Stomach smooth muscle (tissue), 2 donors: Measurements from ENCODE around the gene MIEN1.
A peak's percentile ranks its signal among the peaks of the same experiment; 100 is the strongest.

ENCODE experiments used
- H3K27ac ChIP-seq: one replicate; pipeline ENCODE4 v1.7.0; 2013; ENCODE audit warnings: mild to moderate bottlenecking, low read length, inconsistent platforms
- H3K27me3 ChIP-seq, 2 donors: one replicate each; pipeline ENCODE4 v1.7.0; 2013; ENCODE audit warnings: low read length in 2 of 2; ENCODE audit not compliant: insufficient read depth in 2 of 2, control insufficient read depth in 1 of 2
- H3K36me3 ChIP-seq, 2 donors: one replicate each; pipeline ENCODE4 v1.7.0; 2013; ENCODE audit warnings: low read length in 2 of 2; ENCODE audit not compliant: control insufficient read depth in 2 of 2, insufficient read depth in 2 of 2
- H3K4me1 ChIP-seq: one replicate; pipeline ENCODE4 v1.7.0; 2013; ENCODE audit warnings: low read length; ENCODE audit not compliant: control insufficient read depth, insufficient read depth
- H3K4me3 ChIP-seq, 2 donors: one replicate each; pipeline ENCODE4 v1.7.0; 2013; ENCODE audit warnings: low read length in 2 of 2
- H3K9ac ChIP-seq, 2 donors: one replicate each; pipeline ENCODE4 v1.7.0; 2013; ENCODE audit warnings: low read length in 2 of 2, mild to moderate bottlenecking in 1 of 2
- H3K9me3 ChIP-seq, 2 donors: one replicate each; pipeline ENCODE4 v1.7.0; 2013; ENCODE audit warnings: low read length in 2 of 2; ENCODE audit not compliant: control insufficient read depth in 2 of 2
- donor health status: healthy.
- donor health status: Pancreatic carcinoma.

The MIEN1 gene, protein sequence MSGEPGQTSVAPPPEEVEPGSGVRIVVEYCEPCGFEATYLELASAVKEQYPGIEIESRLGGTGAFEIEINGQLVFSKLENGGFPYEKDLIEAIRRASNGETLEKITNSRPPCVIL

DNA sequence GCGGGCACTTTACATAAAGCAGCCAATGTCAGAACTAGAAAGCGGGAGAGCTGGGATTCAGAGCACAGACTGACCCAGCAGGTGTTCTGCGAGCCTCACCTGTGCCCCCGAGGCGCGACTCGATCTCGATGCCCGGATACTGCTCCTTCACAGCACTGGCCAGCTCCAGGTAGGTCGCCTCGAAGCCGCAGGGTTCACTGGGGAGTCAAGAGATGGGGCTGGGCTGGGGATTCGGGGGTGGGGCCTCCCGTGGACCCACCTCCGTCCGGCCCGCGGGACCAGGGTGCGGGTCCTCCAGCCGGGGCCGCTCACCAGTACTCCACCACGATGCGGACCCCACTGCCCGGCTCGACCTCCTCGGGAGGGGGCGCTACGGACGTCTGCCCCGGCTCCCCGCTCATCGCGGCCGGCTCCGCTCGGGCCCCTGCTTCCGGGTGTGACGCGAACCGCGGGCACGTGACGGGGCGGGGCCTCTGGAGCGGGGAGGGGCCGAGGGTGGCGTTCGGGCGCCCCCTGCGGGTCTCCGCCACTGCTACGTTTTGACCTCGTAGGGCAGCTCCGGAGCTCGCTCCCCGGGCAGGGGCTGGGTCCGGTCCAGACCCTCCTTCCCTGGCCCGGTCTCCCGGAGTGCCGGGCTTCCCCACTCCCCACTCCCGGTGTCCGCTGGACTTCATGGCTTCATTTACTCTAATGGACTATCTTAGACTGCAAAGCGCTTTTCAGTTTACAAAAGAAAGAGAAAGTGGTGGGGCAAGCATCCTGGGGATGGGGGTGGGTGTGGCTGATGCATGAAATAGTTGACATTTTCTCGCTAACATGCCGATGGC, at the start of gene MIEN1:
Gene MIEN1 (minus strand): TSS at position 438 of the 827 bp plus-strand sequence. CDS start 37 bp downstream, at position 401.
- Histone ChIP-seq H3K27ac (peak within 1 kb of the TSS; percentile 67), H3K4me3 (peak within 1 kb of the TSS; percentile 77 to 89), H3K9ac (peak within 1 kb of the TSS; percentile 79 to 80), H3K9me3 (no peaks in the 10 kb centered on the region), H3K27me3 (no peaks in the 10 kb centered on the region), H3K36me3 (peaks cover 9 to 11% of the 10 kb centered on the region in 2 donors), H3K4me1 (peaks cover 10% of the 10 kb centered on the region)

DNA sequence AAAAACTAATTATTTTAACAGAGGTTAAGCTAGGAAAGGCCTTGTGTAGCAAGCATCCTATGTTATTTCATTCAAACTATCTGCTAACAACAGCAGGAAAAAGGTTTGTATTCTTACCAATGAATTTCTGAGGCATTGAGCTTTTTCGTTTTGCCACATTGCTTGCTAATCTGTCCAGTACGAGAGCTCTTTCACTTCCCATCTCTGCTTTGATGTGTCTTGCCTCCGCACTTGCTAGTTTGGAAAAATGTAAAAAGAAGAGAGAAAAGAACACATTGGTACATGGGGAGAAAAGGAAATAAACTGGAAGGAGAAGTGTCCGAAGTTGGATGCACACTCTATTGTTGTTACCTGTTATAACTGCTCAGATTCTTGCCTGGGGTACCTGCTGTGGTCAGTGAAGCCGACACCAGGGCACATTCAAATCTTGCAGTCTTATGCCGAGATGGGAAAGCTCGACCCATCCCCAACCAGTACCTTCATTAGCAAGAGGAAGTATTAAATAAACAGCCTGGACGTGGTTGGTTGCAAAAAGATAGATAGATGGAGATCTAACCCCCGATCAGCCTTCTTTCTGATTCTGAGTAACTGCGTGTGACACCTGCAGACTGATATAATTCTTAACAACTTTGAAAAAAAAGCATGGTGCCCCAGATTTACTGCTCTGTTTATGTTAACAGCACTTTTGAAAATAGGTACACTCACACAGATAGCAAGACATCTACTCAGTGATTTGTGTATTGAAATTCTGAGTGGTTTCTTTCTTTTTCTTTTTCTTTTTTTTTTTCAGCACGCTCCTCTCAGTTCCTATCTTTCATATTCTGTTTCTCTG, 47.4 kb upstream of the MIEN1 start:
- no peaks in the 10 kb centered on the region for H3K9me3 ChIP-seq
- H3K27ac ChIP-seq, result no peak overlapping the region
- no peaks in the 10 kb centered on the region for H3K4me1 ChIP-seq
- H3K36me3 ChIP-seq, result no peaks in the 10 kb centered on the region
- no peak overlapping the region for H3K9ac ChIP-seq
- H3K27me3 ChIP-seq, result peaks cover 18 to 27% of the 10 kb centered on the region in 2 donors
- no peak overlapping the region for H3K4me3 ChIP-seq

DNA sequence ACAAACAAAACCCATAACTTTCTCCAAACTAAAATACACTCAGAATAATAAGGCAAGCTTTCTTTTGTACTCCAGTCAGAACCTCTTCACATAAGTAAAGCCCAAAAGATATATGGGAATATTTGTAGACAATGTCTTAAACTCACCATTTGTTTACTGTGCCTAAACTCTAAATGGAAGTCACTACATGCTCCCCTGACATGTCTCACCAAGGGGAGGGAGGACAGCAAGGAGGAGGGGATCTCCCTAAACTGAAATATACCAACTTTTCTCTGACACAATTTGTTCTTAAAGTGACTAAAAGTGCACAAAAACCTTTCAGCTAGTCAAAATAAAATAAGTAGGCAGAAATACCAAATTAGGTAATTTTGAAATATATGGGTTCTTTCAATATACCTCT, 45.9 kb upstream of the MIEN1 start:
- Histone ChIP-seq H3K4me3 (no peak overlapping the region), H3K27ac (no peak overlapping the region), H3K27me3 (peaks cover 12 to 27% of the 10 kb centered on the region in 2 donors), H3K4me1 (no peaks in the 10 kb centered on the region), H3K9ac (no peak overlapping the region), H3K9me3 (no peaks in the 10 kb centered on the region), H3K36me3 (no peaks in the 10 kb centered on the region)

DNA sequence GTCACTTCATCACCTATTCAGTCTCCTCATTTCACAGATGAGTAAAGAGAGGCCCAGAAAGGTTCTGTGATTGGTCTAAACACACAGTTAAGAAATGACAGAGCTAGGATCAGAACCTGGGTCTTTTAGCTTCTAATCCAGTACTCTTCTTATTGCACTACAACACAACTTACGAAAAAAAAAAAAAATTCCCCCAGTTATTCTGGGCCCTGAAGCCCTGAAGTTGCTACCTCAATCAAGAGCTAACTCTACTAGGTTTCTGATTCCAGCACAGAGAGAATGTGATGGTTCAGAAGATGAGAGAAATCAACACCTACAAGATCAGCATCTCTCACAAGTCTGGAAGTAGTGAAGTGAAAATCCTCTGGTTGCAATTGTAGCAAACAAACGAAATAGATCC, 44.7 kb upstream of the MIEN1 start:
- H3K27ac ChIP-seq, result no peak overlapping the region
- no peak overlapping the region for H3K4me3 ChIP-seq
- H3K36me3 ChIP-seq, result no peaks in the 10 kb centered on the region
- no peaks in the 10 kb centered on the region for H3K9me3 ChIP-seq
- H3K9ac ChIP-seq, result no peak overlapping the region
- H3K27me3 ChIP-seq, result peaks cover 12 to 24% of the 10 kb centered on the region in 2 donors
- no peaks in the 10 kb centered on the region for H3K4me1 ChIP-seq

DNA sequence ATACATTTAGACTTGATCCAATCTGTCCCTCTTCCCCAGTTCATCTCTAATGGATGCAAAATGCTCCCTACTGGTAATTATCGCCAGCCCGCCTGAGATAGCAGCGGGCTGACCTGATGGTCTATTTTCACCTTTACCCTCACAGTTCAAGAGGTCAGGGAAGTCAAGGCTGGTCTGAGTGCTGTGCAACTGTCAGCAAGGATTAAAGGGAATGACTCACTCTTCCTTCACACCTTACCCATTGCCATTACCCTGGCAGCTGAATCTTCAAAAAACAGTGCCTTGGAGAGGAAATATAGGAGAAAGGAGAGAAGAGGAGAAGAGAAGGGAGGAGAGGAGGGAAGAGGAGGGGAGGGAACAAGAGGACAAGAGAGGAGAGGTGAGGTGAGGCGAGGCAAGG, 43.7 kb upstream of the MIEN1 start:
- H3K27me3 ChIP-seq, result peaks cover 10 to 24% of the 10 kb centered on the region in 2 donors
- H3K27ac ChIP-seq, result no peak overlapping the region
- H3K4me3 ChIP-seq, result no peak overlapping the region

DNA sequence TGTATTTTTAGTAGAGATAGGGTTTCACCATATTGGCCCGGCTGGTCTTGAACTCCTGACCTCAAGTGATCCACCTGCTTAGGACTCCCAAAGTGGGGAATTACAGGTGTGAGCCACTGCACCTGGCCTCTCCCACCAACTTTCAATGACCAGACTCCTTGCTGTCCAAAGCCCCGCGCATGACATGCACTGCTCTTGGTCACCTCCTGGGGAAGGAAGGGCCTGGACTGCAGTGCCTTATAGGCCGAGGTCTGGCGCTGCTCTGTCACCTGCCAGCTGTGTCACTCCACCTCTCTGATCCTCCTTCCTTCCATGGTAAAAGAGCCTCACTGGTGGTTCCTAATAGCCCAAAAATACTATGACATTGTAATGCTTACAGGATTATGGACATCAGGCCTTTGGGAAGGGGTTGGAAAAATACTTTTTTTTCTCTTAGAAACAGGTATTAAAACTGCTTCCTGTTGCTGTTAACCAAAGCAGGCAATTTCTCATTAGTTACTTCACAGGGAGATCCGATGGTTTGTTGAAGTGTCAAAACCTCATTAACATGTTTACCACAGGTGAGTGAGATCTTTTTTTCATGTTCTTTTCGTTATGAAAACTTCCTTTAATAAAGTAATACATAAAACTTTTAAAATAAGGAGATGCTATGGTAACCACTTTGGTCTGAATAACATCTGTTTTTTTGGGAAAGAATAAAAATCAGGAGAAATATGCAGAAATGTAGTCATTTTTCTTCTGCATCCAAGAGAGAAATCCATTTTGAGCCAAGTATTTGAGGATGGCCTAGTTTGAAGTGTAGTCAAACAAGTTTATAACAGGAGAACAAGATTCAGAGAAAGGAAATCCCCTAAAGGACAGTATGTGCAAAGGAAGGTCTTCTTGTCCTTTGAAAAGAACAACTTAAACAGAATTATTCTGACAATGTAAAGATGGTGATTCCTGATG, 42.9 kb upstream of the MIEN1 start:
- Histone ChIP-seq H3K27me3 (peaks cover 10 to 22% of the 10 kb centered on the region in 2 donors), H3K4me3 (no peak overlapping the region), H3K9ac (no peak overlapping the region), H3K9me3 (no peaks in the 10 kb centered on the region), H3K4me1 (no peaks in the 10 kb centered on the region), H3K36me3 (no peaks in the 10 kb centered on the region), H3K27ac (no peak overlapping the region)

More for the DNA sequence above, 43.7 kb upstream of the MIEN1 start:
- Histone ChIP-seq H3K9ac (no peak overlapping the region), H3K36me3 (no peaks in the 10 kb centered on the region), H3K4me1 (no peaks in the 10 kb centered on the region), H3K9me3 (no peaks in the 10 kb centered on the region)

DNA sequence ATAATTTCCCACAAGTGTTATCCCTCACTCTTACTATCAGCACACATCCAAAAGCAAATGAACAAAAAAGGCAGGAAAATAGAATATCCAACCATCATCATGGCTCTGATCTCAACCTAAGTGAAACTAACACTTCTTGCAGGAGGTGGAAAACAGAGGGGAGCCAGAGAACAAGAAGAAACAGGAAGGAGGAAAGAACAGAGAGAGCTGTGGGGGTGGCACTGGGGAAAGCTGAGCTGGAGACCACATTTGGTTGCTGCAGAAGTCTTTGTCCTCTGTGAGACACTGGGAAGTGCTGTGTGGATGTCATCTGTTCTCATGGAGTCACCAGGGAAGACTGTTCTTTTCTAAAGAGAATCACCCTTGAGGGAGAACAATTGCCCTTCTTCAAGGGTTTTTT, 42.1 kb upstream of the MIEN1 start:
- Histone ChIP-seq H3K36me3 (no peaks in the 10 kb centered on the region), H3K4me1 (no peaks in the 10 kb centered on the region), H3K9me3 (no peaks in the 10 kb centered on the region), H3K27me3 (peaks cover 5 to 16% of the 10 kb centered on the region in 2 donors), H3K27ac (no peak overlapping the region), H3K9ac (no peak overlapping the region), H3K4me3 (no peak overlapping the region)

DNA sequence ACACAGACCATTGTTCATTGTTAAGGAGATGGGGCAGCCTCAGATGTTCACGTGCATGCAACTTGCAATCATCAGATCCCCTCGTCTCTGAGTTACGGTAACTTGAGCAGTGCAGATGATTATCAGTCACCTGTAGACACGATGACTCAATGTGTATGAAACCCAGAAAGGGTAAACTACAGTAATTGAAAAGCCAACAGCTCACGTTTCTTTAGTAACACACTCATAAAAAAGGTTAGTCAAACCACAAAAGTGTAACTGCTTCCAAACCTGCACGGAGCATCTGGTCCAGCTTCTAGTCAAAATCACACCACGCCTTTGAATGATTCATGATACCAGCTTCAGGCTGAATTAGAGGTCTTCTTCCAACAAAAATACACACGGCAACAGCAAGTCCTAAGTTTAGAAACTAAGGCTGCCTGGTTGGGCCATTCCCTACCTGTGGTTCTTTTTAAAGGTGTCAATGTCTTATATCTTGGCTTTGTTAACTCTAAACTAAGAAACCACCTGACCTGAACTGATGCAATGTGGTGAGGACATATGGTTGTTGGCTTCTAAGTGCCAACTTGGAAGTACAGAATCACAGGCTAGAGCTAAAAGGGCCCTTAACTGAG, 39.7 kb upstream of the MIEN1 start:
- Histone ChIP-seq H3K4me3 (no peak overlapping the region), H3K4me1 (no peaks in the 10 kb centered on the region), H3K27me3 (peaks cover 3 to 21% of the 10 kb centered on the region in 2 donors), H3K9me3 (no peaks in the 10 kb centered on the region), H3K27ac (no peak overlapping the region), H3K9ac (no peak overlapping the region), H3K36me3 (no peaks in the 10 kb centered on the region)

DNA sequence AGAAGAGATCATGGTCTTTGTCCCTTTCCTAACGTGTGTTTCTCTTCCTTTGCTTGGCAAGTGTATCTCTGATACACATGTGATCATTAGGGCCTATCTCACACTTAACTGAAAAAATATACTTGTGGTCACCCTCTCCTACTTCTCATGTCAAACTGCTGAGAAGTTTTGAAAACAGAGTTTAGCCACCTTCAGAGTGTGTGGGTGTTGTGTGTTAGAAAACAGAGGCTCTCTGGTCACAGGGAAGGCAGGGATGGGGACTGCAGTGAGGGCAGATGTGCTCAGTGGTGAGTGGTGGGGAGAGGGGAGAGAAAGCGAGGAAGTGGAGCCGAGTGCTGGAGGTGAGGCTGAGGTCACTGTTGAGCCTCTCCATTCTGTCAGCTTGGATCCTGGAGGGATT, 36.8 kb upstream of the MIEN1 start:
- peaks cover 0 to 9% of the 10 kb centered on the region in 2 donors for H3K27me3 ChIP-seq
- no peak overlapping the region for H3K9ac ChIP-seq
- no peaks in the 10 kb centered on the region for H3K36me3 ChIP-seq
- H3K4me1 ChIP-seq, result no peaks in the 10 kb centered on the region
- H3K9me3 ChIP-seq, result no peaks in the 10 kb centered on the region
- H3K4me3 ChIP-seq, result no peak overlapping the region
- H3K27ac ChIP-seq, result no peak overlapping the region
